ENCODE measurements around the gene PSENEN.
"Not testable (repeated sequence)": the region's sequence is repeated elsewhere in the genome, so short reads cannot be mapped to it uniquely, and the experiment has no call there.

The PSENEN gene

GRCh38 chr19:35718345-35719041 lies 27.0 kb upstream of the PSENEN start:
- DNase-seq: no peak

DNA sequence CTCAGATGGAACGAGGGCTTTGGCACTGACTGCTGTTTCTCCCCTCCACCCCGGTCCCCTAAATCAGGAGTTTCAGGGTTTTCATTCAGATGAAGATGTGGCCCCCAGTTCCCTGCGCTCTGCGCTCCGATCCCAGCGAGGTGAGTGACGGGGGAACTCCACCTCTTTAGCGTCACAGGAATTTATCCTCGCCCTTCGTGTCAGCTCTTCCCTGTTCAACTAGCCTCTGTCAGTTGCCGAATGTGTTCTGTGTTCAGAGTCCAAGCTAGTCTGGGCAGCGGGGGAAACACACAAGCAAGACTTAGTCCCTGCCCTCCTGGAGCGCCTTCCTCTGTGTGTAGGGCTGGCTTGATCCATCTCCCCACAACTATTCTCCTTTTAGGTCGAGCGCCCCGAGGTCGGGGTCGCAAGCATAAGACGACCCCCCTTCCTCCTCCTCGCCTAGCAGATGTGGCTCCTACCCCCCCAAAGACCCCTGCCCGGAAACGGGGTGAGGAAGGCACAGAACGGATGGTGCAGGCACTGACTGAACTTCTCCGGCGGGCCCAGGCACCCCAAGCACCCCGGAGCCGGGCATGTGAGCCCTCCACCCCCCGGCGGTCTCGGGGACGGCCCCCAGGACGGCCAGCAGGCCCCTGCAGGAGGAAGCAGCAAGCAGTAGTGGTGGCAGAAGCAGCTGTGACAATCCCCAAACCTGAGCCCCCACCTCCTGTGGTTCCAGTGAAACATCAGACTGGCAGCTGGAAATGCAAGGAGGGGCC lies 25.9 kb upstream of the PSENEN start:
- no peak for DNase-seq

DNA sequence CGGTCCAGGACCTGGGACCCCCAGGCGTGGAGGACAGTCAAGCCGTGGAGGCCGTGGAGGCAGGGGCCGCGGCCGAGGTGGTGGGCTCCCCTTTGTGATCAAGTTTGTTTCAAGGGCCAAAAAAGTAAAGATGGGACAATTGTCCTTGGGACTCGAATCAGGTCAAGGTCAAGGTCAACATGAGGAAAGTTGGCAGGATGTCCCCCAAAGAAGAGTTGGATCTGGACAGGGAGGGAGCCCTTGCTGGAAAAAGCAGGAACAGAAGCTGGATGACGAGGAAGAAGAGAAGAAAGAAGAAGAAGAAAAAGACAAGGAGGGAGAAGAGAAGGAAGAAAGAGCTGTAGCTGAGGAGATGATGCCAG lies 25.3 kb upstream of the PSENEN start:
- DNase-seq: no peak

- DNase-seq: no peak
These were observed 24.8 kb upstream of the PSENEN start for GRCh38 chr19:35720648-35721047.

- no peak for DNase-seq
These were observed 24.1 kb upstream of the PSENEN start for GRCh38 chr19:35721374-35721773.

DNA sequence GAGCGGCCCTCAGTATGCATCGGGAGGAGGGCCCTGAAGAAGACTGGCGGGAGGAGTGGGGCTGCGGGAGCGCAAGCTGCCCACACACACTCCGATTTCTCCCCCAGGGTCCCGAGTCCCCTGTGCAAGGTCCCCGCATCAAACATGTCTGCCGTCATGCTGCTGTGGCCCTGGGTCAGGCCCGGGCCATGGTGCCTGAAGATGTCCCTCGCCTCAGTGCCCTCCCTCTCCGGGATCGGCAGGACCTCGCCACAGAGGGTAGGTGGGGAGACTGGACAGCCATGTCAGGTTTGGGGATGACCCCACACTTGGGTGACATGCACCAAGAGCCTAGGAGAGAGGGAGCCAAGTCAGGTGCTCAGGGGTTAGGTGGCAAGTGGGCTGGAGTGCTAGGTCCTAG lies 23.0 kb upstream of the PSENEN start:
- no peak for DNase-seq

DNA sequence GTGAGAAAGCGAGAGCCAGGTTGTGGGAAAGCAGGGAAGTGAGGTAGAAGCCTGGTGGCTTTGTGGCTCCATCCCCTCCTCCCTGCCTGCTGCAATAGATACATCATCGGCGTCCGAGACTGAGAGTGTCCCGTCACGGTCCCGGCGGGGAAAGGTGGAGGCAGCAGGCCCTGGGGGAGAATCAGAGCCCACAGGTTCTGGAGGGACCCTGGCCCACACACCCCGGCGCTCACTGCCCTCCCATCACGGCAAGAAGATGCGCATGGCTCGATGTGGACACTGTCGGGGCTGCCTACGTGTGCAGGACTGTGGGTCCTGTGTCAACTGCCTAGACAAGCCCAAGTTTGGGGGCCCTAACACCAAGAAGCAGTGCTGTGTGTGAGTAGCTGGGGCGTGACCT lies 22.6 kb upstream of the PSENEN start:
- DNase-seq: no peak

GRCh38 chr19:35723671-35724070 lies 21.8 kb upstream of the PSENEN start:
- no peak for DNase-seq

GRCh38 chr19:35724132-35724531 lies 21.3 kb upstream of the PSENEN start:
- not testable (repeated sequence) for DNase-seq

- no peak for DNase-seq
These were observed 20.9 kb upstream of the PSENEN start for GRCh38 chr19:35724560-35724959.

DNA sequence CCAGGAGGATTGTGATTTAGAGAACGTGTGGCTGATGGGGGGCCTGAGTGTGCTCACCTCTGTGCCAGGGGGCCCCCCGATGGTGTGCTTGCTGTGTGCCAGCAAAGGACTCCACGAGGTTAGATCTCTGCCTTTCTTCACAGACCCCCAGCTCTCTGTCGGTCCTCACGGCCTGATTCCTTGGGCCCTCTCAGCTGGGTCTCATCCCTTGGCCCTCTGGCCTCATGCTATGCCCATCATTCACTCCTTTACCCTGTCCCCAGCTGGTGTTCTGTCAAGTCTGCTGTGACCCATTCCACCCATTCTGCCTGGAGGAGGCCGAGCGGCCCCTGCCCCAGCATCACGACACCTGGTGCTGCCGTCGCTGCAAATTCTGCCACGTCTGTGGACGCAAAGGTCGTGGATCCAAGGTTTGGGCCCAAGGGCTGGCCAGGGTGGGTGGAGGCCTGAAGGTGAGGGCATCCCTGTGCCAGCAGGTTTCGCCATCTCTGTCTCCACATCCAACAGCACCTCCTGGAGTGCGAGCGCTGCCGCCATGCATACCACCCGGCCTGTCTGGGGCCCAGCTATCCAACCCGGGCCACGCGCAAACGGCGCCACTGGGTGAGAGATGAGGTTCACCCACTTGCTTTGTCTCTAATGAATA lies 20.1 kb upstream of the PSENEN start:
- no peak for DNase-seq

GRCh38 chr19:35727053-35727955 lies 18.1 kb upstream of the PSENEN start:
- no peak for DNase-seq

DNA sequence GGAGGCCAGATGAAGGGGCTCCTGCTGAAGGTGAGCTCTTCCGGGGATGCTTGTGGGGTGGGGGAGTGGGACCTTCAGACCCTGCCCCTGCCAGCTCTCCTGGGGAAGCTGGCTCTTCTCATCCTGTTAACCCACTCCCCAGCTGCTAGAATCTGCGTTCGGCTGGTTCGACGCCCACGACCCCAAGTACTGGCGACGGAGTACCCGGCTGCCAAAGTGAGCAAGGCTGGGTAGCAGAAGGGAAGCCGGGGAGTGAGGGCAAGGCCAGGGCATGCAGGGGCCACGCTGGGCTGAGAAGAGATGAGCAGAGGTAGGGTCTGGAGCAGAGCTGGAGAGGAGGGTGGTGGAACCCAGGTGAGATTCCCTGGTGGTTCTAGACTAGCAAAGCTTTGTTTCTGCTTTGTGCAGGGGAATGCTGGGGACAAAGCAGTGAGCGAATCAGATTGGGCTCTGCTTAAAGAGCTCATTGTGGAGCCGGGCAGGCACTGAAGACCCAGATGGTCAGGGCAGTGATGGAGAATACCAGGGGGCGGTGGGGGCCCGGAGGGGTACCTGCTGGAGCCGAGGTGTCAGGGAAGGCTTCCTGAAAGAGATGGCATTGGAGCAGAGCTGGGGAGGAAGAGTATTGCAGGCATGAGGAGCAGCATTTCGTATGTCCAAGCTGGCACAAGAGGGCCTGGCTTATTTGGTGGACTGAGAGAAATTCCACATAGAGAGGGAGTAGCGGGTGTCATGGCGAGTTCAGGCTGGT lies 17.3 kb upstream of the PSENEN start:
- DNase-seq: no peak

GRCh38 chr19:35729021-35729420 lies 16.4 kb upstream of the PSENEN start:
- no peak for DNase-seq

DNA sequence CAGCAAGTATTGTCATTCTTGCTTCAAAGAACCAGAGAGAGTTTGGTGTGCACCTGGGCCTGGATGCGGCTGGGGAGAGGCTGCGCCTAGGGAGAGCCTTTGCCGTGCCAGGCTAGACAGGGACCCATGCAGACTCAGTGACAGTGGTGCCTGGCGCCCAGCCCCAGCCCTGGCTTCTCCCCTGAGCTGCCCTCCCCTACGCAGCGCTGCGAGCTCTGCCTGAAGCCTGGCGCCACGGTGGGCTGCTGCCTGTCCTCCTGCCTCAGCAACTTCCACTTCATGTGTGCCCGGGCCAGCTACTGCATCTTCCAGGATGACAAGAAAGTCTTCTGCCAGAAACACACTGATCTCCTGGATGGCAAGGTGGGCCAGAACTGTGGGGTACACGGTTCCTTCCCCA lies 15.7 kb upstream of the PSENEN start:
- DNase-seq: no peak

- DNase-seq: no peak
These were observed 15.1 kb upstream of the PSENEN start for GRCh38 chr19:35730326-35730725.

- DNase-seq: no peak
These were observed 14.1 kb upstream of the PSENEN start for GRCh38 chr19:35731353-35731752.

GRCh38 chr19:35731779-35732405 lies 13.6 kb upstream of the PSENEN start:
- no peak for DNase-seq

GRCh38 chr19:35732540-35733179 lies 12.8 kb upstream of the PSENEN start:
- no peak for DNase-seq

- DNase-seq: no peak
These were observed 12.0 kb upstream of the PSENEN start for GRCh38 chr19:35733180-35734125.

Measured in SHP77 (cell line).